Activated naive CD8-positive, alpha-beta T cell (primary cell): ENCODE results near the gene TBC1D30.
"Not testable (repeated sequence)": the region's sequence is repeated elsewhere in the genome, so short reads cannot be mapped to it uniquely, and the experiment has no call there.

Experiments used
- H3K27ac Mint-ChIP-seq: one replicate; pipeline ENCODE4 v1.8.0; 2021; ENCODE audit warnings: mixed read lengths
- H3K27me3 Mint-ChIP-seq: one replicate; pipeline ENCODE4 v1.8.0; 2021; ENCODE audit warnings: mixed read lengths
- H3K36me3 Mint-ChIP-seq: one replicate; pipeline ENCODE4 v1.8.0; 2021; ENCODE audit warnings: mixed read lengths
- H3K4me1 Mint-ChIP-seq: one replicate; pipeline ENCODE4 v1.8.0; 2021; ENCODE audit warnings: low read depth, mixed read lengths
- H3K4me3 Mint-ChIP-seq: one replicate; pipeline ENCODE4 v1.8.0; 2021; ENCODE audit warnings: mild to moderate bottlenecking, mixed read lengths
- H3K9me3 Mint-ChIP-seq: one replicate; pipeline ENCODE4 v1.8.0; 2021; ENCODE audit warnings: low read depth, mixed read lengths

Gene TBC1D30, protein sequence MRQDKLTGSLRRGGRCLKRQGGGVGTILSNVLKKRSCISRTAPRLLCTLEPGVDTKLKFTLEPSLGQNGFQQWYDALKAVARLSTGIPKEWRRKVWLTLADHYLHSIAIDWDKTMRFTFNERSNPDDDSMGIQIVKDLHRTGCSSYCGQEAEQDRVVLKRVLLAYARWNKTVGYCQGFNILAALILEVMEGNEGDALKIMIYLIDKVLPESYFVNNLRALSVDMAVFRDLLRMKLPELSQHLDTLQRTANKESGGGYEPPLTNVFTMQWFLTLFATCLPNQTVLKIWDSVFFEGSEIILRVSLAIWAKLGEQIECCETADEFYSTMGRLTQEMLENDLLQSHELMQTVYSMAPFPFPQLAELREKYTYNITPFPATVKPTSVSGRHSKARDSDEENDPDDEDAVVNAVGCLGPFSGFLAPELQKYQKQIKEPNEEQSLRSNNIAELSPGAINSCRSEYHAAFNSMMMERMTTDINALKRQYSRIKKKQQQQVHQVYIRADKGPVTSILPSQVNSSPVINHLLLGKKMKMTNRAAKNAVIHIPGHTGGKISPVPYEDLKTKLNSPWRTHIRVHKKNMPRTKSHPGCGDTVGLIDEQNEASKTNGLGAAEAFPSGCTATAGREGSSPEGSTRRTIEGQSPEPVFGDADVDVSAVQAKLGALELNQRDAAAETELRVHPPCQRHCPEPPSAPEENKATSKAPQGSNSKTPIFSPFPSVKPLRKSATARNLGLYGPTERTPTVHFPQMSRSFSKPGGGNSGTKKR

DNA sequence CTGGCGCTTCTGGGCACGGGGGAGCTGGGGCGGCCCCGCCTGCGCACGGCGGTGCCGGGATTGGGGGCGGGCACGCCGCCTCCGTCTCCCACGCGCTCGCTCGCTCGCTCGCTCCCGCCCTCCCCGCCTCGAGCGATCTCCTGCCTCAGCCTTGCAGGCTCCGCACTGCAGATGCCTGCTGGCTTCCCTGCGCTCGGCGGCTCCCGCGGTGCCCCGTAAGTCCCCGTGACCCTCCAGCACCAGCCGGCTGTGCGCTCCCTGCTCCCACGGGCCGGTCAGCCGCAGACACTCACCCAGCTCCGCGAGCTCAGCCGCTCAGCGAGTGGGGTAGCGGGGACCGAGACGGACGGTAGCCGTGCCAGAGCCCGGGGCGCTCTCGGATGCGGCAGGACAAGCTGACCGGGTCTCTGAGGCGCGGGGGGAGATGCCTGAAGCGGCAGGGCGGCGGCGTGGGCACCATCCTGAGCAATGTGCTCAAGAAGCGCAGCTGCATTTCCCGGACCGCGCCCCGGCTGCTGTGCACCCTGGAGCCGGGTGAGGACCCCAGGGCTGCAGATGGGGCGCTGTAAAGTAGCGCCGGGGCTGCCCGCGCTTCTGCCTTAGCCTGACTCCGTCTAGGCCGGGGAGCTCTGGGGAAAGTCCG, at the start of gene TBC1D30:
Gene TBC1D30 (plus strand): TSS at position 148 of the 643 bp plus-strand sequence. CDS start 233 bp downstream, at position 381.
- Mint-ChIP-seq H3K36me3 (no peaks in the 10 kb centered on the region), H3K9me3 (no peaks in the 10 kb centered on the region), H3K4me3 (peak within 1 kb of the TSS; percentile 77), H3K4me1 (peaks cover 16% of the 10 kb centered on the region), H3K27ac (no peak within 1 kb of the TSS), H3K27me3 (peaks cover 40% of the 10 kb centered on the region)

DNA sequence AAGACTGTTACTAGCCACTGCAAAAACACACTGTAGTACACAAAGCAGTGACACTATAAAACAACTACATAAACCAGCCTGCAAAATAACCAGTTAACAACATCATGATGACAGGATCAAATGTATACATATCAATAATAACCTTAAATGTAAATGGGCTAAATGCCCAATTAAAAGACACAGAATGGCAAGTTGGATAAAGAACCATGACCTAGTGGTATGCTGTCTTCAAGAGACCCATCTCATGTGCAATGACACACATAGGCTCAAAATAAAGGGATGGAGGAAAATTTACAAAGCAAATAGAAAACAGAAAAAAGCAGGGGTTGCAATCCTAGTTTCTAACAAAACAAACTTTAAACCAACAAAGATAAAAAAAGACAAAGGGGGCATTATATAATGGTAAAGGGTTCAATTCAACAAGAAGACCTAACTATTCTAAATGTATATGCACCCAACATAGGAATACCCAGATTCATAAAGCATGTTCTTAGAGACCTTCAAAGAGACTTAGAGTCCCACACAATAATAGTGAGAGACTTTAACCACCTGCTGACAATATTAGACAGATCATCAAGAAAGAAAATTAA, 49.2 kb upstream of the TBC1D30 start:
- not testable (repeated sequence) for H3K4me1 Mint-ChIP-seq, H3K4me3 Mint-ChIP-seq, H3K27ac Mint-ChIP-seq
- Mint-ChIP-seq H3K36me3 (peaks cover 19% of the 10 kb centered on the region), H3K9me3 (peaks cover 11% of the 10 kb centered on the region), H3K27me3 (peaks cover 40% of the 10 kb centered on the region)

DNA sequence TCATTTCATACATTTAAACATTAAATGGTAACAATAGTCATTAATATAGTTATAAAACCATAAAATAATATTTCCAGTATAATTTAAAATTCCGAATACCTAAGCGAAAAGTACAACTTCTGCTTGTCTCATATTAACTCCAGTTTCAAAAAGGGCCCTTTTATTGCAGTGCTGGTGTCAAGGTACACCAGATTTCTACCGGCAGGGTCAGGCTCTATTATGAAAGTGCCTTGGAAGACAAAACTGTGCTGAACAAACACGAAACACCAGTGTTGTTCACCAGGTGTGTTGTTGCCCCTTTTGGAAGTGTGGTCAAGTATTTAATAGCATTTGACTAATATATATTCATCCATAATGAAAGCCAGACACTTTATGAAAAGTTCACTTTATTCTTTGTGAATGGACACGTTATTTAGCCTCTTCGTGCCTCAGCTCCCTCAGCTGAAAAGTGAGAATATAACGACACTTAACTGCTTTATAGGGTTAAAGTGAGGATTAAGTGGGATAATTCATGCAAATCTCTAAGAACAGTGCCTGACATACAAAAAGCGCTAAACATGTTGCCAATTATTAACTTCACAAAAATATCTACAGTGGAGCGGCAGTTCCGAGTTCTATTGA, 45.0 kb upstream of the TBC1D30 start:
- Mint-ChIP-seq H3K9me3 (peaks cover 11% of the 10 kb centered on the region), H3K36me3 (peaks cover 6% of the 10 kb centered on the region), H3K27me3 (peaks cover 58% of the 10 kb centered on the region), H3K4me3 (peak overlapping the region; percentile 78), H3K27ac (no peak overlapping the region), H3K4me1 (peaks cover 14% of the 10 kb centered on the region)

DNA sequence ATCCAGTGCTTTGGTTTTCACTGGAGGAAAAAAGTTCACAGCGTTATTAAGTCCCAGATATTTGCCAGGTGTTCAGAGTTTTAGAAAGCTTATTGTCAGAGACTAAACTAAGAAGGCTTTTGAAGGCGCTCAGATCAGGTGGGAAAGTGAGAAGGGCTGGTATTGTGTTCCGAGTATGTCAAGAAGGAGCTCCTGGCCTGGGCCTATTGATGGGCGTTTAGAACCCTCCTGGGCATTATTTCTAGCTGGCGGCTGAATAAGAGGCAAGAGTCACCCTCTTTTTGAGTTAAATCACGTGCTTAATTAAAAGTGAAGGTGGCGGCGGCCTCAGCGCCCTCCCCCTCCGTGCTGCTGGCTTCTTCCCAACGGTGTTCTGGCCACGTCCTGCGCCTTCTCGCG, 44.3 kb upstream of the TBC1D30 start:
- Mint-ChIP-seq H3K27ac (no peak overlapping the region), H3K9me3 (peaks cover 11% of the 10 kb centered on the region)

DNA sequence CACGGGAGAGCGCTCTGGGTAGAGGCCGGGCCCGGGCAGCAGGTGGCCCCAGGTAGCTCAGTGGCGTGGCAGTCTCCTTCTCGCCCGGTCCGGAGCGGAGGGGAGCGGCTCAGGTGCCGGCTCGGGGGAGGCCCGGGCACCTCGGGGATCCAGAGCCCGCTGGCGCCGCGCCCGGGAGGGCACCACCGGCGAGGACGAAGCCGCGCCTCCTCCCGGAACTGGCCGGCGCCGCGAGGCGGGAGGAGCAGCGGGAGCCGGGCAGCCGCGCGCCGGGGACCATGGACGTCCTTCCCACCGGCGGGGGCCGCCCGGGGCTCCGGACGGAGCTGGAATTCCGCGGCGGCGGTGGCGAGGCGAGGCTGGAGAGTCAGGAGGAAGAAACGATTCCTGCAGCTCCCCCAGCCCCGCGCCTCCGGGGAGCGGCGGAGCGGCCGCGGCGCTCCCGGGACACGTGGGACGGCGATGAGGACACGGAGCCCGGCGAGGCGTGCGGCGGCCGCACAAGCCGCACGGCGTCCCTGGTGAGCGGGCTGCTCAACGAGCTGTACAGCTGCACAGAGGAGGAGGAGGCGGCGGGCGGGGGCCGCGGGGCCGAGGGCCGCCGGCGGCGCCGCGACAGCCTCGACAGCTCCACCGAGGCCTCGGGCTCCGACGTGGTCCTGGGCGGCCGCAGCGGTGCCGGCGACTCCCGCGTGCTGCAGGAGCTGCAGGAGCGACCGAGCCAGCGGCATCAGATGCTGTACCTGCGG, 43.7 kb upstream of the TBC1D30 start:
- peaks cover 14% of the 10 kb centered on the region for H3K4me1 Mint-ChIP-seq
- H3K4me3 Mint-ChIP-seq: peak overlapping the region; percentile 88
- H3K36me3 Mint-ChIP-seq: peaks cover 3% of the 10 kb centered on the region
- peaks cover 53% of the 10 kb centered on the region for H3K27me3 Mint-ChIP-seq
- H3K27ac Mint-ChIP-seq: no peak overlapping the region
- H3K9me3 Mint-ChIP-seq: peaks cover 9% of the 10 kb centered on the region

More for the DNA sequence above, 44.3 kb upstream of the TBC1D30 start:
- Mint-ChIP-seq H3K36me3 (peaks cover 5% of the 10 kb centered on the region), H3K4me1 (peaks cover 14% of the 10 kb centered on the region), H3K4me3 (peak overlapping the region; percentile 78), H3K27me3 (peaks cover 59% of the 10 kb centered on the region)

DNA sequence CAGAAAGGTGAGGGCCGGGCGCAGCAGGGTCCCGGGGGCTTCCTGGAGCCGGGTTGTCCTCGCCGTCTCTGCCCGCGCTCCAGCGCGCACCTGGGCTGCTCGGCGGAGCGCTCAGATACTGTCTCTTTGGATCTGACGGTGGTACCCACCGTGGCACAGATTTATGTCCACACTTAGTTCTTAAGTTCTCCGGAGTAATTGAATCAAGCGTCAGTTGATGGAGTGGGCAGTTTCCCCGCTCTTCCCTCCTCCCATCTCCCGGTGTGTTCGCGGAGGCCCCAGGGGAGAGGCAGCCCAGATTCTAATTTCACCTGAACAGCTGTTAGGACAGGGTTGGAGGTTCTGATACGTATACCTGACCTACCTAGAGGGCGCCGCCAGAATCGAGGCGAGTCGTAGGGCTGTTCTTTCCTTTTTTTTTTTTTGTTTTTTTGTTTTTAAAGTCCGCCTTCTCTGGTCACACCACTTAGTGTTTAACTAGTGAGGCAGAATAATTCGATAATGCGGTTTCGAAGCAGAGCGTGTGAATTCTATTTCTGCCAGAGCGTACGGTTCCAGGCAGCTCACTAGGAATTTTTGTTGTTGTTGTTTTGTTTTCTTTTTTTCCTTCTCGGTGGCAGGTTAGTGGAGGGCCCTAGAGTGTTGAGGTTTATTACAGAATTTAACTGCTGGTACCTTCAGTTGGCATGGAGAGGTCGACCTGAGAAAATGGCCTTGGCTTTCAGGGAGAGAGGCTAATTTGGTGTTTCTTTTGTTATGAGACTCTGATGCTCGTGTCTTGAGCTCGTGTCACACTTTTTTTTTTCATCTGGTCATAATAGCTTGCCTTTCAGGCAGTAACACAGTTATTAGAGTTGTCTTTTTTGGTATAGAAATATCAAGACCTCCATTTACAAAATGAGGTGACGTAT, 42.9 kb upstream of the TBC1D30 start:
- Mint-ChIP-seq H3K9me3 (peaks cover under 1% of the 10 kb centered on the region), H3K36me3 (no peaks in the 10 kb centered on the region), H3K27me3 (peaks cover 45% of the 10 kb centered on the region), H3K4me1 (peaks cover 14% of the 10 kb centered on the region), H3K27ac (no peak overlapping the region), H3K4me3 (peak overlapping the region; percentile 88)

DNA sequence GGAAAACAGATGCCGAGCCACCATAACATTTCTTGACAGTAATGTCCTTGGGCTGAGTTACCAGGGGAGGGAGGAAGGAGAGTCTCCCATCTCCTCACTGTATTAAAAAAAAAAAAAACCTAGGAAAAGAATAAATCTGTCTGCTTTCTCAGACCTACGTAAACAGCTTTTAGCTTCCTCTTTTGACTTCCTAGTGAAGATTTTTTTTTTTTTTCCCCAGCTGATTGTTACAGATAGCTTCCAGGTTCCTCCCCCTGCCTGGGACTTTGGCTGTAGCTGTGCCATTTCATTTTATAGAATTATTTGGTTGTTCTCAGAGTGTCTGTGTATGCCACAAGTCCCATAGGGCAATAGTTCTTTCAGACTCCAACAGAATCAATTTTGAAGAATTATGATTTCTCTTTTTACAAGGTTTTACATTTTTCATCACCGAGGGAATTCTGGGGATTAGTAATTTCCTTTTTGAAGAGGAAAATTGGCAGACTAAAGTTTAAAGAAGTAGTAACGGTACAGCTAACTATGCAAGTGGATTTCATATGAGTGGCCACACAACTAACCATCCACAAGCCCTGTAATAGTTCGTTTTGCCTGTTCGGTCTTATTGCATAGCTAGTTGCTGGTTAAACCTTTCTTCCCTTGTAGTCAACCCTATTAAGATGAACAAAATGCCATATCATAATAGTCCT, 42.1 kb upstream of the TBC1D30 start:
- Mint-ChIP-seq H3K27me3 (peaks cover 42% of the 10 kb centered on the region), H3K4me3 (peak overlapping the region; percentile 88), H3K36me3 (no peaks in the 10 kb centered on the region), H3K9me3 (no peaks in the 10 kb centered on the region), H3K4me1 (peaks cover 14% of the 10 kb centered on the region), H3K27ac (no peak overlapping the region)

DNA sequence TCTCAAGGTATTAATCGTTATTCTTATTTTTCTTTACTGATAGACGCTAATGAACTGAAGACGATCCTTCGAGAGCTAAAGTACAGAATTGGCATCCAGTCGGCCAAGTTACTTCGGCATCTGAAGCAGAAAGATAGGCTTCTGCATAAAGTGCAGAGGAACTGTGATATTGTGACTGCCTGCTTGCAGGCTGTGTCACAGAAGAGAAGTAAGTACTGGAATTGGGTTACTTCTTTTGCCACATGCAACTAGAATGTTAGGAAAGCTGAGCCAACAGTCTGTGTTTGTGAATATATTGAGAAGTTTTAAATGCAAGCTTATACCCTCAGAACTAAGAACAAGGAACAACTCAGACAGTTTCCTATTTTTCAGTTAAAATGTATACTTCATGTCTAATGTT, 38.6 kb upstream of the TBC1D30 start:
- Mint-ChIP-seq H3K27me3 (peaks cover 27% of the 10 kb centered on the region), H3K4me1 (peaks cover 11% of the 10 kb centered on the region), H3K27ac (no peak overlapping the region), H3K9me3 (no peaks in the 10 kb centered on the region), H3K36me3 (no peaks in the 10 kb centered on the region), H3K4me3 (no peak overlapping the region)

DNA sequence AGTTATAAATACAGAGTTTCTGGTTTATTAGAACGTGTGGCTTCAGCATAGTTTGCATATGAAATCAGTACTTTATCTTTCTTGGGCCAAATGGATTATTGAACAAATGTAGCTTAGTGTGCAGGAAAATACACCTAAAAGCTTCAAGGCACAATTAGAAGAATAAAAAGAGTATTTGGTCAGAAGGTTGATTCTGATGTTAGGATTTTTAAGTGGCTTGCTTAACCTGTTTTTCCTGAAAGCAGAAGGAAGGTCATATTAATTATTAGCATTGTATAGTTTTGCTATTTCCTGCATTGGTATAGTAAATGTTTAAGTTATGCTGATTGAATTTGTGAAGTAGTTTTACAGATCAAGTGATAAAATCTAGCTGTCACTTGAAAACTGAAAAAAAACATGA, 34.3 kb upstream of the TBC1D30 start:
- Mint-ChIP-seq H3K9me3 (no peaks in the 10 kb centered on the region), H3K36me3 (peaks cover 3% of the 10 kb centered on the region), H3K4me1 (no peaks in the 10 kb centered on the region), H3K27me3 (peaks cover 3% of the 10 kb centered on the region), H3K27ac (no peak overlapping the region), H3K4me3 (no peak overlapping the region)

DNA sequence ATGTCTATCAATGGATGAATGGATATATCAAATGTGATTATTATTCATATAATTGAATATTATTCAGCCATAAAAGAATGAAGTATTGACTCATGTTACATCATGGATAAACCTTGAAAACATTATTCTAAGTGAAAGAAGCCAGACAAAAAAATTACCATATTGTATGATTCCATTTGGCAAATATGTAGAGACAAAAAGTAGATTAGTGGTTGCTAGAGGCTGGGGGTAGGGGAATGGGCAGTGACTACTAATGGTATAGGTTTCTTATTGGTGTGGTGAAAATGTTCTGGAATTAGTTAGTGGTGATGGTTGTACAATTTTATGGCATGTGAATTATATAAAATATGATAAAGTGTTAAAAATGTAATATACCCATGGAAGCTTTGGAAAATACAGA, 33.4 kb upstream of the TBC1D30 start:
- no peaks in the 10 kb centered on the region for H3K9me3 Mint-ChIP-seq
- no peak overlapping the region for H3K4me3 Mint-ChIP-seq
- H3K4me1 Mint-ChIP-seq: no peaks in the 10 kb centered on the region
- H3K27ac Mint-ChIP-seq: no peak overlapping the region
- H3K27me3 Mint-ChIP-seq: peaks cover 3% of the 10 kb centered on the region
- peaks cover 3% of the 10 kb centered on the region for H3K36me3 Mint-ChIP-seq

DNA sequence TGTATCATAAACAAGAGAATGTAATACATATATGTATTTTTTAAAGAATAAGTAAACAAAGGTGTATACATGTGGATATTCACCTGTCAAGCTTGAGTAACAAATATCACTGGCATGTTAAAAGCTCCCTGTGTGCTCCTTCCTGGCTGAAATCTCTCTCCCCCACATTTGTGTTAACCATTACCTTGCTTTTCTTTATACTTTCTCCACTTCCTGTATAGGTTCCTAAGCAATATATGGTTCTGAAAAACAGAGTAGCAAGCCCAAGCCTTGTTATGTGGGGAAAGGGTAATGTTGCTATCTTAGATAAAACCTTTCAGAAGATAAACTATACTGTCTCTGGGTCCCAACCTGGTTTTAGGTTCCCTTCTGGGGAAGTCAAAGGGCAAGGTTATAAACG, 32.3 kb upstream of the TBC1D30 start:
- no peaks in the 10 kb centered on the region for H3K4me1 Mint-ChIP-seq
- peaks cover 3% of the 10 kb centered on the region for H3K36me3 Mint-ChIP-seq
- no peak overlapping the region for H3K27ac Mint-ChIP-seq
- H3K27me3 Mint-ChIP-seq: peaks cover 4% of the 10 kb centered on the region
- H3K9me3 Mint-ChIP-seq: no peaks in the 10 kb centered on the region
- no peak overlapping the region for H3K4me3 Mint-ChIP-seq

DNA sequence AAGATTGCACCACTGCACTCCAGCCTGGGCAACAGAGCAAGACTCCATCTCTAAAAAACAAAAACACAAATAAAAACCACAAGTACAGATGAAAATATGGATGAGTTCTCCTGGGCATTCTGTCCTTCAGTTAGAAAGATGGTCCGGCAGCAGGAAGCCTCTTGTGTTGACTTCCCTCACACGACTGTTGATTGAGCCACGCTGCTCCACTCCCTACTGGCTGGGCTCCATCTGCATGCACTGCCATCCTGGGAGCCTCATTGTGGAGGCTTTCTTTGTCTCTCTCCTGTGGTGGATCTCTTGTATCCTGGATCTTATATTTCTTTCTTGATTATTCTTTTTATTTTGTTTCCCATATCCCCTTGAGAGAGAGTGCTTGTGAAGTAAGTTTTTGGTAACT, 30.8 kb upstream of the TBC1D30 start:
- peaks cover 3% of the 10 kb centered on the region for H3K36me3 Mint-ChIP-seq
- H3K27me3 Mint-ChIP-seq: peaks cover 4% of the 10 kb centered on the region
- no peaks in the 10 kb centered on the region for H3K9me3 Mint-ChIP-seq
- H3K4me3 Mint-ChIP-seq: no peak overlapping the region
- H3K27ac Mint-ChIP-seq: no peak overlapping the region
- no peaks in the 10 kb centered on the region for H3K4me1 Mint-ChIP-seq

DNA sequence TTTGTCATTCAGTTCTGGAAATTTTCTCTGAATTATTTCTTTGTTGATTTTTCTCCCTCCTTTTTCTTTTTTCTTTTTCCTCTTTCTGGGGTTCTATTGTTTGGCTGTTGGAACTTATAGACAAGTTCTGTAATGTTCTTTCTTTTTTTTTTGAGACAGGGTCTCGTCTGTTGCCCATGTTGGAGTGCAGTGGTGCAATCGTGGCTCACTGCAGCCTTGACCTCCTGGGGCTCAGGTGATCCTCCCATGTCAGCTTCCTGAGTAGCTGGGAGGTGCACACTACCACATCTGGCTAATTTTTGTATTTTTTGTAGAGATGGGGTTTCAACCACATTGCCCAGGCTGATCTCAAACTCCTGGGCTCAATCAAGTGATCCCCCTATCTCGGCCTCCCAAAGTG, 30.1 kb upstream of the TBC1D30 start:
- no peak overlapping the region for H3K27ac Mint-ChIP-seq
- H3K27me3 Mint-ChIP-seq: peaks cover 5% of the 10 kb centered on the region
- no peaks in the 10 kb centered on the region for H3K4me1 Mint-ChIP-seq
- no peaks in the 10 kb centered on the region for H3K9me3 Mint-ChIP-seq
- no peak overlapping the region for H3K4me3 Mint-ChIP-seq
- H3K36me3 Mint-ChIP-seq: peaks cover 3% of the 10 kb centered on the region
